Adrenal gland (tissue), 5 donors: Measurements from ENCODE around the gene HS3ST2.

Experiments
- CTCF ChIP-seq, 6 experiments: fragments of 450-650 bp in 4 of 6; fragments of 200-600 bp in 2 of 6; sonication (generic) in 1 of 6; IDR thresholded peaks; 1 replicate in 5 of 6; 2 replicates in 1 of 6; pipeline versions ENCODE4 v1.5.1 to v1.8.0; 2016 to 2021; ENCODE audit warnings: antibody characterized with exemption in 6 of 6, mild to moderate bottlenecking in 2 of 6, moderate library complexity in 1 of 6
- POLR2A ChIP-seq, 2 donors: fragments of 450-650 bp; IDR thresholded peaks; one replicate each; pipeline ENCODE4 v1.6.1; 2017; ENCODE audit warnings: antibody characterized with exemption in 2 of 2, mild to moderate bottlenecking in 2 of 2, moderate library complexity in 1 of 2
- donor health status: DM: no; HTN: no; CAD: no.

GRCh38 chr16:22945361-22945760 lies 131.4 kb downstream of the HS3ST2 start:
- TF ChIP-seq CTCF (IDR thresholded peaks at IDR 0.05) (no peak), POLR2A (IDR thresholded peaks at IDR 0.05) (no peak)
